ENCODE data around the gene HSPA13.

DNA sequence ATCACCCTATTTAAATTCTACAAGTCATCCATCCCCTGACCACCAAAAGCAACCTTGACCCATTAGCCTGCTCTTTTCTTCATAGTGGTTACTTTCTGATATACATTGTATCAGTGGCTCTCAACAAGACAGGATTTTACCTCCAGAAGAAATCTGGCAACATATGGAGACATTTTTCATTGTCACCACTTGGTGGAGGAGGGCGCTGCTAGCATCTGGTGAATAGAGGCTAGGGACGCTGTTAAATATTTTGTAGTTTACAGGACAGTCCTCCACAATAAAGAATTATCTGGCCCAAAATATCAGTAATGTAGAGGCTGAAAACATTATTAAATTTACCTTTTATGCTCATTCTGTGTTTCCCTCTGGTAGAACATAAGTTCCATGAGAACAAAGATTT is 6.1 kb downstream of the HSPA13 start:
- TF ChIP-seq, protein P1, sequence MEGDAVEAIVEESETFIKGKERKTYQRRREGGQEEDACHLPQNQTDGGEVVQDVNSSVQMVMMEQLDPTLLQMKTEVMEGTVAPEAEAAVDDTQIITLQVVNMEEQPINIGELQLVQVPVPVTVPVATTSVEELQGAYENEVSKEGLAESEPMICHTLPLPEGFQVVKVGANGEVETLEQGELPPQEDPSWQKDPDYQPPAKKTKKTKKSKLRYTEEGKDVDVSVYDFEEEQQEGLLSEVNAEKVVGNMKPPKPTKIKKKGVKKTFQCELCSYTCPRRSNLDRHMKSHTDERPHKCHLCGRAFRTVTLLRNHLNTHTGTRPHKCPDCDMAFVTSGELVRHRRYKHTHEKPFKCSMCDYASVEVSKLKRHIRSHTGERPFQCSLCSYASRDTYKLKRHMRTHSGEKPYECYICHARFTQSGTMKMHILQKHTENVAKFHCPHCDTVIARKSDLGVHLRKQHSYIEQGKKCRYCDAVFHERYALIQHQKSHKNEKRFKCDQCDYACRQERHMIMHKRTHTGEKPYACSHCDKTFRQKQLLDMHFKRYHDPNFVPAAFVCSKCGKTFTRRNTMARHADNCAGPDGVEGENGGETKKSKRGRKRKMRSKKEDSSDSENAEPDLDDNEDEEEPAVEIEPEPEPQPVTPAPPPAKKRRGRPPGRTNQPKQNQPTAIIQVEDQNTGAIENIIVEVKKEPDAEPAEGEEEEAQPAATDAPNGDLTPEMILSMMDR (conservative IDR thresholded peaks at IDR 0.05; ENCODE audit: low read depth, low read length) = peak; percentile 54; the same call in 1 of the 2 replicates
- TF ChIP-seq EZH2 (IDR thresholded peaks at IDR 0.05; ENCODE audit: low read length, unreplicated experiment) = no peak

Data from PC-3 (cell line).